HuH-7 (cell line): ENCODE measurements around the gene IPCEF1.
"Not testable (repeated sequence)": the region's sequence is repeated elsewhere in the genome, so short reads cannot be mapped to it uniquely, and the experiment has no call there.

Source experiments
- DNase-seq: peaks from one replicate; pipeline ENCODE4 v3.0.0; 2011; ENCODE audit warnings: low spot score

Gene IPCEF1

GRCh38 chr6:154246723-154247118, 109.9 kb downstream of the IPCEF1 start:
- no peak for DNase-seq

DNA sequence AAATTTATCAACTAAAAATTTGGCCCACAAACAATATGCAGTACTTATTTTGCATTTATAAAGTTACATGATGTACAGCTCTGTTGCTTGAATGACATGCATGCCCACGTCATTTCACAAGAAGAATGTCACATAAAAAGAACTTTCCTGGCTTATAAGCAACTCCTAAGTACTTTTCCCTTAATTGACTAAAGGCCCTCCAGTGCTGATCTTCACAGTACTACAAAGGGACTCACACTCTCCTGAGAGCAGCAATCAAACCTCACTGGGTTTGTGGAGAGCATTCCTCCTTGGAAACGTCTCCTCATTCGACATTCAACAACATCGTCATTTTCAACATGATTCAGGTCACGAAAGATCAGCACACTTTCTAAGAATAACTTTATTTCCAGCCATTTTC, 111.1 kb downstream of the IPCEF1 start:
- DNase-seq: no peak

DNA sequence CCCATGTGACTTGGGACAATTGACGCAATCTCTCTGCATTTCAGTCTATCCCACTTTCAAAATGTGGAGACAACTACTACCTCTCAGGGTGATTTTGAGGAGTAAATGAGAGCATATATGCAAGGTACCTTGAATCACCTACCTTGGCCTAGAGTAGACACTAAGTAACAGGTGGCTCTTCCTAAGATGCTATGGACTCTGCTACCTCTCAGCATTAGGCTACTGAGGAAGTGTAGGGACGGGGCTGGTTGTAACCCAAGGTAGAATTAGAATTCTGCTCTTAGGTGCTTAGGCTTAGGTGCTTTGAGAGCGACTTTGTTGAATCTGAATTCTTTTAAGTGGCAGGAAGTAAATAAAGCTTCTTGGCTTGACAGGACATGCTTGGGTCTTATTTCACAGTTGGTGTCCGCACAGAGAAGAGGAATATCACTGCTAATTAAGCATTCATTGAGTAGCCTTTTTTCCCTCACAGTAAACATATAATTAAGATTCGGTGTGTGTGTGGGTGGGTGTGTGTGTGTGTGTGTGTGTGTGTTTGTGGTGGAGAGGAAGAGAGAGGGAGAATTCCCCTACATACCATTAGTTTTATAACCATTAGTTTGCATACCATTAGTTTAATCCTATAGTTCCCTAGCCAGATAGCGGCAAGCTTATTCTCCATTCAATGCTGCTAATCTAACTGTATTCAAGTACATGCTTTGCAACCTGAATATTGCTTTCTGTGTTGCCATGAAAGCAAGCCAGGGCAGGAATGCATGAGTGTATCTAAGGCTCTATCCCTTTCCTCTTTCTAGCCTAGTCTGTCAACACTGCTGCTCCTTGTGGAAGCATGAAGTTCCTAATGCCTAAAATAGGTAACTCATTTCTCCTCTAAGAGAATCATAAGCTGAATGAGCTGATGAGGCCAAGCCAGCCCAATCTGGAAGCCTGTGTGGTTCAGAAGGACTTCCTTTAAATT, 112.5 kb downstream of the IPCEF1 start:
- DNase-seq: no peak

DNA sequence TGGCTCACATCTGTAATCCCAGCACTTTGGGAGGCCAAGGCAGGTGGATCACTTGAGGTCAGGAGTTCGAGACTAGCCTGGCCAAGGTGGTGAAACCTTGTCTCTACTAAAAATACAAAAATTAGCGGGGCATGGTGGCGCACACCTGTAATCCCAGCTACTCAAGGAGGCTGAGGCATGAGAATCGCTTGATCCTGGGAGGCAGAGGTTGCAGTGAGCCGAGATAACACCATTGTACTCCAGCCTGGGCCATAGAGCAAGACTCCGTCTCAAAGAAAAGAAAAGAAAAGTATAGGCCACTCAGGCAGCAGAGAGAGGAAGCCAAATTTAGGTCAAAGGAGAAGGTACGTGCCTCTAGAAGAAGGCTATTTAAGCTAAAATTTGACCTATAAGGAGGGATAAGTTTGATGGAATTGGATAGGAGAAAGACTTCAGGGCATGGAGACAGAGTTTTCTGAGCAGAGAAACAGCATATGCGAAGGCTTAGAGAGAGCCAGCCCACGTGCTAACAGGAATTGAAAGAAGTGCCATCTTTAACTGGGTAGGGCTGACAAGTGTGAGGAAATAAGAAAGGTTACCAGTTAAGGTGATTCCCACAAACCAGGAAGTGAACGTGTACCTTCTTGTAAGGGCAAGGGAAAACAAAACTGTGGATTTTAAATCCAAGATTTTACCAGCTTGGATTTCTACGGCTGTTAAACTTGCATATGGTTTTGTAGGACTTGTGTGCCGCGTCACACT, 113.8 kb downstream of the IPCEF1 start:
- no peak for DNase-seq

DNA sequence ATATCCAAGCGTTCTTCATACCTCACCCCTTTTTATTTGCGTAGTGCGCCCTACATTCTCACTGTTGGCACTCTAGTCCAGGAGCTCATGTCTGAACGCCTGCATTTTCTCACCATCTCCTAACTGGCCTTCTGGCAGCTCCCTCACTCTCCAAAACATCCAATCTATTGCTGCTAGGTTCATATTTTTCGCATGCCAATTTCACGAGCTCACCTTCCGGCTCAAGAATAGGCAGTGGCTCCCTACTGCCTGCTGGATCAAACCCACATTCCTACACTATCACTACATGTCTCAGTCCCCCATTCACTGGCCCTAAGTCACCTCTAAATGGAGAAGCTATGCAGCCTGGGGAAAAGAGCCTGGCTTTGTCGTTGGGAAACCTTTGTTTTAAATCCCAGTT, 115.0 kb downstream of the IPCEF1 start:
- no peak for DNase-seq

- DNase-seq: not testable (repeated sequence)
Observed at GRCh38 chr6:154241061-154241460, 115.5 kb downstream of the IPCEF1 start.

GRCh38 chr6:154239392-154239791, 117.2 kb downstream of the IPCEF1 start:
- DNase-seq: no peak

- no peak for DNase-seq
Observed at GRCh38 chr6:154238831-154239230, 117.8 kb downstream of the IPCEF1 start.

- no peak for DNase-seq
Observed at GRCh38 chr6:154236646-154237301, 119.8 kb downstream of the IPCEF1 start.

DNA sequence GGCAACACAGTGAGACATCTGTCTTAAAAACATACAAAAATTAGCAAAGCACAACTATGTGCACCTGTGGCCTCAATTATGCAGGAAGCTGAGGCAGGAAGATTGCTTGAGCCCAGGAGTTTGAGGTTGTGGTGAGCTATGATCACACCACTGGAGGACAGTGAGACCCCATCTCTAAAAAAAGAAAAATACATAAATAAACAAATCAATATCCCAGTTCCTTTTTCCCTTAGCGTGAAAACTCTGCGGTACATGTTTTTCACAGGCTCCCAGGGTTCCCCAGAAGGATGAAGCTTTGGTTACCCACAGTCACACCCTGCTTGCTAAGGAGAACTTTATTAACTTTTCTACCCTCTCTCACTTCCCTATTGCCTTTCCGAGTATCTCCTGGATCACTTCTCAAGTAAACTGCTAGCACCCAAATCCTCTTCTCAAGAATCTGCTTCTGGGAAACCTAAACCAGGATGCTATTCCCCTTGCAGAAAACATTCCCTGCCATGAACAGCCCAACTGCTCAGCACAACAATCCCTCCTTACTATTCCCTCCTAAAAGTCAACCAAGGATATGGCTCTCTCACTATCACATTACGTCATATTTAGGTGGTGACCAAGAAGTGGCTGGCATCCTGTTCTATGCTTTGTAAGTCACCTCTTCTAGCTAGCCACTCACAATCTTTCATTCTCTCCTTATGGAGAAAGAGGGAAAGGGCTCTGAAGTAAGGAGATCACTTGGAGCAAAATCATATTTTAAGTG, 122.4 kb downstream of the IPCEF1 start:
- no peak for DNase-seq

GRCh38 chr6:154233383-154233782, 123.2 kb downstream of the IPCEF1 start:
- no peak for DNase-seq

- DNase-seq: no peak
Observed at GRCh38 chr6:154232013-154232910, 124.3 kb downstream of the IPCEF1 start.

DNA sequence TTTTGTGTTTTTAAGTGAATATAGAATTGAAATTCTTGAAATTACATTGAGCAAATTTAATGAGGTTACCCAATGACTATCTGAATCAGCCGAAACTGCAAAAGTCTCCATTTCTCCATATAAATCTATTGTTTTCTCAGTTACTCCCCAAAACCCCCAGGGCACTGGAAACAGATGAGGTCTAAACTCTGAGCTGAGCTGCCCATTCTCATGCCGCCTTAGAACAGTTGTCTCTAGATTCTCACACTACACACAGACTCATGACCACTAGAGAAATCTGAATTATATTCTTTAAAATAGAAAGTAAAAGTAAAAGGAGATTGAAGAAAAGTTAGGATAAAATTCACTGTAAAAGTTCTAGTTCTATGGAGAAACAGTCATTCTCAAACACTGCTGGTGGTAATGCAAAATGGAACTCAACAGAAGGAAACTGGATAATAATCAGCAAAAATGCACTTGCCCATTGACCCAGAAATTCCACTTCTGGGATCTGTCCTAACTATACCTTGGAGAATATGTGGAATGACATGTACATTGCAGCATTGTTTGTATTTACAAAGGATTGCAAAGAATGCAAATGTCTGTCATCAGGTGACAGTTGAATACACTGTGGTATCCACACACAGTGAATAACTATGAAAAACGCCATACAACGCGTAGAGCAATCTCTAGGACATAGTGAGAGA, 125.5 kb downstream of the IPCEF1 start:
- no peak for DNase-seq

DNA sequence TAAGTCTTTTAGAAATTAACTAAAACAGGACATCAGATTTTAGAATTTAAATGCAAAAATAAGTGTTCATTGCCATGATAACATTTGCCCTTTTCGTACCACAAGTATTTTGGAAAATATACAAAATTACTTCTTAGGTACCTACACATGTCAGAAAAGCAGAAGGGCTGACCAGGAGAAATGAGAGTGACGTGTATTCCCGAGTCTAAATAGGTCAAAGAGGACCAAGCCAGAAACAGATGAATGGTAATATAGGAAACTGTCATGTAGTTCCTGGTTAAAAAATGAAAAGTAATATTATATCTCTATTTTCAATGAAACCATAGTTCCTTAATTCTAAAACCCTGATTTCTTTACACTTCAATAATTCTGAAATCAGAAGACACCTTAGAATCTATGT, 126.2 kb downstream of the IPCEF1 start:
- DNase-seq: no peak

- no peak for DNase-seq
Observed at GRCh38 chr6:154229786-154230185, 126.8 kb downstream of the IPCEF1 start.

GRCh38 chr6:154228521-154228905, 128.1 kb downstream of the IPCEF1 start:
- DNase-seq: no peak

- DNase-seq: no peak
Observed at GRCh38 chr6:154227862-154228520, 128.6 kb downstream of the IPCEF1 start.

GRCh38 chr6:154226461-154226860, 130.1 kb downstream of the IPCEF1 start:
- DNase-seq: no peak

- no peak for DNase-seq
Observed at GRCh38 chr6:154223296-154223695, 133.3 kb downstream of the IPCEF1 start.

DNA sequence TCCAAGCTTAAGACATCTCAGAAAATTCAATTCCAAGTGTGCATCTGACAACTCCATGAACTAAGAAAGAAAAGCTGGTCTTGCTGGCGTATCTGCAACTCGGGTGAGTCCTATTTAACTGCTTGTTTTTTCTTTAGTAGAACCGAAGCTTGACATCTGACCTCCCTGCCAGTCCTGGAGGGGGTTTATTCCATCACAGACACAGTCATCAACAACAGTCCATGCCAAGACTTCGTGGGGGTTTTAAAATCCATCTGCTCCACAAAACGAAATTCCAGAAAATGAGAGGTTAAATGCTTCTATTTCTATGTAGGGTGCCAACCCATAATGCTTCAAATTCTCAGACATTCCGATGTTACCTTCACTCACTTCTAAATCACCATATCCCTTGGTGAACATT, 133.9 kb downstream of the IPCEF1 start:
- DNase-seq: no peak
